Vagina (tissue), 2 donors: Measurements from ENCODE around the gene CDK2AP2.

Experiments used
- CTCF ChIP-seq, 3 experiments: fragments of 450-650 bp in 2 of 3; fragments of 200-600 bp in 1 of 3; sonication (generic) in 1 of 3; IDR thresholded peaks; one replicate each; pipeline ENCODE4 v1.5.1; 2017 to 2019; ENCODE audit warnings: antibody characterized with exemption in 3 of 3, mild to moderate bottlenecking in 2 of 3, moderate library complexity in 2 of 3
- POLR2A ChIP-seq, 2 donors: fragments of 450-650 bp; IDR thresholded peaks; one replicate each; pipeline ENCODE4 v1.6.1; 2017; ENCODE audit warnings: antibody characterized with exemption in 2 of 2, mild to moderate bottlenecking in 2 of 2, moderate library complexity in 2 of 2
- POLR2AphosphoS5 ChIP-seq, 2 donors: sonication (generic); formaldehyde crosslinking; IDR thresholded peaks; one replicate each; pipeline ENCODE4 v1.9.0; 2017; ENCODE audit warnings: antibody characterized with exemption in 2 of 2, mild to moderate bottlenecking in 2 of 2, low read depth in 1 of 2; ENCODE audit not compliant: insufficient read depth in 1 of 2

GRCh38 chr11:67458266-67458665 lies 49.7 kb downstream of the CDK2AP2 start:
- TF ChIP-seq POLR2A (IDR thresholded peaks at IDR 0.05) (no peak), CTCF (IDR thresholded peaks at IDR 0.05) (no peak), POLR2AphosphoS5 (IDR thresholded peaks at IDR 0.05; ENCODE audit: insufficient read depth in 1 of 2, low read depth in 1 of 2) (no peak)
